ENCODE measurements around the gene CEP295NL.
A peak's percentile ranks its signal among the peaks of the same experiment; 100 is the strongest.
"Not testable (repeated sequence)": the region's sequence is repeated elsewhere in the genome, so short reads cannot be mapped to it uniquely, and the experiment has no call there.

CEP295NL gene, protein sequence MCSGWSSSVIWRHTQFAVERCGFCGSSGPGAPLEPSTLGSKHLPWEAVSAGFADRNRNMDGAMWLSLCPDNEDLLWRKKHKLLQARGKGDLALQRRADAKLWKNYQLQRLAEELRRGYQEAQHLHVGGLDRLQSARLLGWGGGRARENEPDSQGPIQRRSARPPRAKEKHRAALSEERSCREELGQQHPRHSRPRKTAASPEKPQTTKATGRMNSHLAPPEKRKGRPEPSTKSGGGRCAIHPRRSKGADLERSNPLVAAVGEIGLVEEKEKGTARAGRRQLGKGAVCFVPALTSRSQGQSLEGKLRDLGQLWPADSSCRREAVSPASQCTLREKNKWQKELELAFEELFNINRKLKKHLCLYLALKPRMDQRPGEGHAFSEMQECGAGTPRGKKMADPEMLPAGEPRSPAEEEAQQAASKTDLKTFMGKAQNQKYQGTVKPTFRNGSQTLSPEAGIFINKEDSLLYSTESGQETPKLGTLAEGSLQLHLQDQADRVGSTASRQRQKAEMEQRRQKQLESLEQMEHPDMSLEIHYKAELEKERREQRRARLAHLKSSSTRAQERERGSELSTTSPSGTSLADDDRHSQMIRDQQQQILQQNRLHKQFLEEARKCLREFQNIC

DNA sequence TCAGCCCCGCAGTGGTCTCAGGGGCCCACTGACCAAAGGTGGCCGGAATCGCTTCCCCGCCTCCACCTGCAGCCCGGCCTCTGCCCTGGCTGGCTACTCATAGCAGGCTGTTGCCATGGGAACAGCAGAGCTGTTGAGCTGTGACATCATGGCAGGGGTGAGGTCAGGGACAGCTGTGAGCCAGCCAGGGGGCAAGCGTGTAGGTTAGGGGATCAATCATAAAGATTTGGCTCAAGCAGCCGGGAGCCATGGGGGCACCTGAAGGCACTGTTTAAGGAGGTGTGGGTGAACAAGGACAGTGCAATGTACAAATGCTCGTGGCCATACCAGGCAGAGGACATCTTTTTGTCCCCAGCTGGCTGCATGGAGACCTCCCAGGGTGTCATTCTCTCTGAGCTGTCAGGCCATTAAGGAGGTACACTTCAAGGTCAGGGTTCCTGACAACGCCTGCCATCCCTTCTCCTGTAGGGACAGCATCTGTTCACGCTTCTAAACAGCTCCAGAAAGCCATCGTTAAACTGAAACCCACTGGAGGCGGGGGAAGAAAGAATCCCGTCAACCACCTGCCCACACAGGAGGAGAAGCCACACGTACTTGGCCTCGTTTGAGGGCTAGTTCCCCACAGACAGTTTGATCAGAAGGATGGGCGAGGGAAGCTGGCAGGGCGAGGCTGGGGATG, at the start of gene CEP295NL:
CEP295NL (minus strand) TSS at position 101 of the 679 bp plus-strand sequence. CDS start 1,373 bp downstream, outside the sequence.
- DNase-seq (ENCODE audit: low spot score): peak; percentile 67

DNA sequence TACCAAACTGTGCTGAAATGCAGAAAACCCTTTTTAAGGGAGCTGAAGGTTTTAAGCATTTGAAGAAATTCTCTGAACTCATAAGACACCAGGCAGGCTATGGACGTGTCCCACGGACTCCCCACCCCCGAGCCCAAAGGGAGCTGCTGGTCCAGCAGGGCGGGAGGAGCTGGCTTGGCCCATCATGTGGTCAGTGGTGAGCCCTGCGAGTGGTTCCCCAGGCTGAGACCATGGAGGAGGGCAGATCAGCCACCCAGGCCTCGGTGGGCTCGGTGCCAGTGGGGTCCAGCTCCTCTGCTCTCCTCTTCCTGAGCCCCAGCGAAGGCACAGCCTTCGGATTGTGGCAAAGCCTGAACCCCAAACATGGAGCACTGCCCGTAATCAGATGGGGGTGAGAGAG, 49.7 kb upstream of the CEP295NL start:
- DNase-seq (ENCODE audit: low spot score): no peak

DNA sequence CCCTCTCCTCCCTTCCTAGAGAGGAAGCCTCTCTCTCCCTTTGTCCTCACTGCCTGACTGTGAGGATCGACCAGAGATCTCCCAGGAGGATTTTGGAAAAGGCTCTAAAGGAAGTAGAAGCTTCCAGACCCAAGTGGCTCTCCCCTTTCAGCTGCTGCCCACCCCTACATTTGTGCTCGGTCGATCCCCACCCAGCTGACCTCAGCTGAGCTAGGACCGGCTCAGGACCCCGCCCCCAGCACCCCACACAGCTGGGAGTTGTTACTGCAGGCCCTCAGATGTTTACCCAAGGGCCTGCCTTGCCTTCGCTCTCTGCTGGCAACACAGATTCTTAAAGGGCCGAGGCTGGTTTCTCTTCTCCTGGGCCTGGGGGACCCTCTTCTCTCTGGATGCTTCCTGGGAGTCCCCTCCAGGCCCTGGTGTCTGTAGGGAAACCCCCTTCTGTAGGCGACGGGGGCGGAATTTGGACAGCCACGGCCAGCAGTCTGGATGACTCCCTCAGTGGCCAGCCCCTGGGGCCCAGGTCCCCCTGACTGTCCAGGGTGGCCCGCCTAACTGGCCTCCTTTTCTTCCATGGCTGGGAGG, 49.1 kb upstream of the CEP295NL start:
- DNase-seq (ENCODE audit: low spot score): no peak

DNA sequence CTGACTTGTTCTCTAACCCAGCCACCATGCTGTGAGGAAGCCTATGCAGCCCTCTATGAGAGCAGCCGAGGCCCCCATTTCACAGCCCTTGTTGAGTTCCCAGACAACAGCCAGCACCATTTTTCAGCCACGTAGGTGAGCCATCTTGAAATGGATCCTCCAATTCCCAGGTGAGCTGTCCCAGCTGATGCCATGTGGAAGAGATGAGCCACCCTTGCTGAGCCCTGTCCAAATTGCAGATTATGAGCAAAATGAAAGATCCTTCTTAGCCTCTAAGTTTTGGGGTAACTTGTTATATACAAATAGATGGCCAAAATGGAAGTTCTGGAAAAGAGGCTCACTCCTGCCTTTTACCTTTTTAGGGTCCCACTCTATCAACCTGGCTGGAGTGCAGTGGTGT, 47.9 kb upstream of the CEP295NL start:
- no peak for DNase-seq (ENCODE audit: low spot score)

DNA sequence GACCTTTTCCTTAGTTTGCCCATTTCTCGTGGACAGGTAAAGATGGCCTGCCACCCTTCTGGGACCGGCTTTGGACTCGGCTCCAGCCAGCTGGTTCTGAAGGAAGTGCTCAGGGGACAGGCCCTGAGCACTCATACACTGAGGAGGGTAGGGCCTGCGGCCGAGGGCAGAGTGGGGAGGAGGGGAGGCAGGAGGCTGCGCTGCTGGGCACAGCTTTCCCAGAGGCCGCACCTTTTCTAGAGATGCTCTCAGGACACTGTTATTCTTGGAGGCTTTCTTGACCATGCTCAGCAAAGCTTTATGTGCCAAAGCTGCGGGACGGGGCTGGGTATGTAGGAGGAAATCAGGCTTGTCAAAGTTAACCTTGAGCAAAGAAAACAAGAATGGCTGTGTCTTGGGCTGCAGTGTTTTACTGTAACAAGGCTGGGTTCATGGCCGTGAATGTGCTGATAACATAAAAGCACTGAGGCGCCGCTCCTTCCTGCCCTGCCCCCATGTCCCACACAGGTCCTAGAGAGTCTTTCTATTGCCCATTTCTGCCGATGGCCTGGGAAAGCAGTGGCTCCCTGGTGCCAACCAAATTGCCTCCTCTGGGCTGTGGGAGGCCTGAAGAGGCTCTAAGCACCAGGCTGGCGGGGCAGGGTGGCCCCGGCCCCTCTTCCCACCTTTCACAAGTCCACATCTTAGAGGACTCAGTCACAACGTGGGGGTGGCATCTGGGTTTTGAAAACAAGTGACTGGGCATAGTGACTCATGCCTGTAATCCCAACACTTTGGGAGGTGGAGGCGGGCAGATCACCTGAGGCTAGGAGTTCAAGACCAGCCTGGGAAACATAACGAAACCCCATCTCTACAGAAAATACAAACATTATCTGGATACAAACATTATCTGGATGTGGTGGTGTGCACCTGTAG, 44.5 kb upstream of the CEP295NL start:
- no peak for DNase-seq (ENCODE audit: low spot score)

DNA sequence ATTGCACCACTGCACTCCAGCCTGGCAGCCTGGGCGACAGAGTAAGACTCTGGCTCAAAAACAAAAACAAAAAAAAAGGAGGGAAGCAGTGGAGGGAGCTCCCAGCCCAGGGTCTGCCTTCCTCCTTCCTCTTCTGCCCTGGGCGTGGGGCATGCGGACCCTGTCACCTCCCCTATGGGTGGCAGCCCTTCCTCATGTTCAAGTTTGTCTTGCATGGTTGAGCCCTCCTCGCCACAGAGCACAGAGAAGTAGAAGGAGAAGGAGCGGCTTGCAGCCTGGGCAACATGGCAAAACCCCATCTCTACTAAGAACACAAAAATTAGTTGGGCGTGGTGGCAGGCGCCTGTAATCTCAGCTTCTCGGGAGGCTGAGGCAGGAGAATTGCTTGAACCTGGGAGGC, 43.6 kb upstream of the CEP295NL start:
- no peak for DNase-seq (ENCODE audit: low spot score)

DNA sequence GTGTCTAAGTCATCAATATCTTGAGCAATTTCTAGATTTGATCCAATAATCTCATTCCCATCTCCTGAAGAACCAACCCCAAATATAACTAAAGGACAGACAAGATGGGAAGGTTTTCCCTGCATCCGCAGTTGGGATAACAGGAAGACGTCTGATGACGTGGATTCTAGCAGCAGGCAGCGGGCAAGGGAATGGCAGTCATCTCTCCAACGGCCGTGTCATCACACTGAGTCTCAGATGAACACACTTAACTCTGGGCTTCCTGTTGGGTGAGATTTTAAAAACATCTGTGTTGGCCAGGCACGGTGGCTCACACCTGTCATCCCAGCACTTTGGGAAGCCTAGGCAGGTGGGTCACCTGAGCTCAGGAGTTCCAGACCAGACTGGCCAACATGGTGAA, 43.1 kb upstream of the CEP295NL start:
- DNase-seq (ENCODE audit: low spot score): no peak

DNA sequence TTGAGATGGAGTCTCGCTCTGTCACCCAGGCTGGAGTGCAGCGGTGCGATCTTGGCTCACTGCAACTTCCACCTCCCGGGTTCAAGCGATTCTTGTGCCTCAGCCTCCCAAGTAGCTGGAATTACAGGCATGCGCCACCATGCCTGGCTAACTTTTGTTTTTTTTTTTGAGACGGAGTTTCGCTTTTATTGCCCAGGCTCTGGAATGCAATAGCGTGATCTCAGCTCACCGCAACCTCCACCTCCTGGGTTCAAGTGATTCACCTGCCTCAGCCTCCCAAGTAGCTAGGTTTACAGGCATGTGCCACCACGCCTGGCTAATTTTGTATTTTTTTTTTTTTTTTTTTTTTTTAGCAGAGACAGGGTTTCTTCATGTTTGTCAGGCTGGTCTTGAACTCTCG, 42.5 kb upstream of the CEP295NL start:
- not testable (repeated sequence) for DNase-seq (ENCODE audit: low spot score)

DNA sequence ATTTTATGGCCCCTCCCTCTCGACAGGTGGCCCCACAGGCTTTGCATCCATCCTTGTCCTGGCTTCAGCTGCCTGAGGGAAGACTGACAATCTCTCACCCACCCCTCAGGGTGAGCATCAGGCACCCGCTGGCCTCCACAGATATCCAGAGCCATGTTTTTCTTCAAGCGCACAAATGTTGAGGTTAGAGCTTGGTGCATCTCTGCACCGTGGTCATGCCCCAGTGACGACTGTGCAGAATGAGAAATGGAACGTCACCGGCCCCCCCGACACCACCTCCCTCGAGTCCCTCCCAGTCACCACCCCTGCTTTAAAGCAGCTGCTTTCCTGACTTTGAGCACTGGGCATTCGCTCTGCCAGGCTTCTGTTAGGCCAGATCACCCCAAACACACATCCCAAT, 42.0 kb upstream of the CEP295NL start:
- DNase-seq (ENCODE audit: low spot score): no peak

DNA sequence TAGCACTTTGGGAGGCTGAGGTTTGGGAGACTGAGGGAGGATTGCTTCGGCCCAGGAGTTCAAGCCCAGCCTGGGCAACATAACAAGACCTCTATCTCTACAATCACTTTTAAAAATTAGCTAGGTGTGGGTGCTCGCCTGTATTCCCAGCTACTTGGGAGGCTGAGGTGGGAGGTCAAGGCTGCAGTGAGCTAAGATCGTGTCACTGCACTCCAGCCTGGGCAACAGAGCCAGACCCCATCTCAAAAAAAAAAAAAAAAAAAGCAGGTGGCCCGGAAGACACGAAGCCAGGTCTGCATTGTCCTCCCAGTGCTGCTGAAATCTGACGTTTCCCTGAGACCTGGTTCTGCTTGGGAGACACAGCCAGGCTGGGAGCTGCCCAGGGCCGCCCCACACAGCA, 41.0 kb upstream of the CEP295NL start:
- no peak for DNase-seq (ENCODE audit: low spot score)

DNA sequence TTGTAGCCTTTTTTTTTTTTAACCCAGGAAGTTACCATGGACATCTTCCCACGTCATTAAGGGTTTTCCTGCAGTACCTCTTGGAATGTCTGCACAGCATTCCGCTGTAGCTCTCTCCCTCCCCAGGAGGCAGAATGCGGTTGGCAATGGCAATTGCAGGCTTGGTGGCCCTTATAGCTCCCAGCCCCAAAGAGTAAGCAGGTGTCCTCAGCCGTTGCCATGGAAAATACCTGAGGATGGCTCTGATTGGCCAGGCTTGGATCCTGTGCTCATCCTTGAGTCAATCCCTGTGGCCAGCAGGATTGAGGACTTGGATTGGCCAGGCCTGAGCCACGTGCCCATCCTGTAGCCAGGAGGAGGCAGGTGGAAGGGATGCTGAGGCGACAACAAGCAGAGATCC, 37.7 kb upstream of the CEP295NL start:
- no peak for DNase-seq (ENCODE audit: low spot score)

DNA sequence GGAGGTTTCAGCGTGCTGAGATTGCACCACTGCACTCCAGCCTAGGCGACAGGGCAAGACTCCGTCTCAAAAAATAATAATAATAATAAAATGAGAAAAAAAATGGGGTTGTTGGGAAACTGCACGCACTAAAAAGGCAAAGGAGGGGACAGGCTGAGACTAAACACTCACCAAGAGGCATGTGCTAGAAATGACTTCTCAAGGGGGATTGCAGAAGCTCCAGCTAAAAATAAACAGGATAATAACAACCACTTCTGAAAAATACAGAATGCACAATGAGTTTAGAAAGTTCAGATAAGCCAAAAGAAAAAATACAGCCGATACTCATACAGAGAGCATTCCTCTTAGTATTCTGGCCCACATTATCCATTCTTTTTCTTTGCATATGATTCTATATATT, 37.3 kb upstream of the CEP295NL start:
- DNase-seq (ENCODE audit: low spot score): no peak

DNA sequence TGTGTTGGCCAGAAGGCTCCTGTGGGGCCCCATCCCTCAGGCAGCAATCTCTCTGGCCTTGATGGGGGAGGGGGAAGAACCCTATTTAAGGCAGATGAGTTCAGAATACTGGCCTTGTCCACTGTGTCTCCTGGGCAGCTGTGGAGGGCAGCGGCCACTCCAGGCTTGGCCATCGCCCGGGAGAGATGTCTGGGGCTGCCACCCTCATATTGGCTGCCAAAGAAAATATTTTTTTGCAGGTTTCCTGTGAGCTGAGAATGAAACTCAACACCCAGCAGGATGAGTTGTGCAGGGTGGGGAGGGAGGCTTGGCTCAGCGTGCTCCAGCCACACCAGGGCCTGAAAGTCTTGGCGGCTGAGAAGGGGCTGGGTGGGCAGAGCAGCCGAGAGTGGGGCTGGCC, 36.6 kb upstream of the CEP295NL start:
- DNase-seq (ENCODE audit: low spot score): no peak

DNA sequence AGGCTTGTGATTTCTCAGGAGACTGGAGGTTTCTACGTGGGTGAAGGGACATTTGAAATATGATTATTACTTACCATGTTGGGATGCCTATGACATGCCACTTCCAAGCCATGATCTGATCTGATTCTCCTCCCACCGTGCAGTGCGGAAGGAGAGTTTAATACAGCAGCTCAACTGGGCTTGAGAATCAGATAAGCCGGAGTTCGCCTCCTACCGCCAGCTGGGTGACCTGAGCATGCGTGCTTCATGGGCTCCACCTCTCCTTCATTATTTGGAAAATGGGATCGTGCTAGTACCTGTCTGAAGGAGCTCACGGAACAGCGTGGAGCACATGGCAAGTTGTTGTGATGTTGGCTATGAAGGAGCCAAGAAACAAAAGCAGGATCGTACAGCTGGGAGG, 34.6 kb upstream of the CEP295NL start:
- no peak for DNase-seq (ENCODE audit: low spot score)

DNA sequence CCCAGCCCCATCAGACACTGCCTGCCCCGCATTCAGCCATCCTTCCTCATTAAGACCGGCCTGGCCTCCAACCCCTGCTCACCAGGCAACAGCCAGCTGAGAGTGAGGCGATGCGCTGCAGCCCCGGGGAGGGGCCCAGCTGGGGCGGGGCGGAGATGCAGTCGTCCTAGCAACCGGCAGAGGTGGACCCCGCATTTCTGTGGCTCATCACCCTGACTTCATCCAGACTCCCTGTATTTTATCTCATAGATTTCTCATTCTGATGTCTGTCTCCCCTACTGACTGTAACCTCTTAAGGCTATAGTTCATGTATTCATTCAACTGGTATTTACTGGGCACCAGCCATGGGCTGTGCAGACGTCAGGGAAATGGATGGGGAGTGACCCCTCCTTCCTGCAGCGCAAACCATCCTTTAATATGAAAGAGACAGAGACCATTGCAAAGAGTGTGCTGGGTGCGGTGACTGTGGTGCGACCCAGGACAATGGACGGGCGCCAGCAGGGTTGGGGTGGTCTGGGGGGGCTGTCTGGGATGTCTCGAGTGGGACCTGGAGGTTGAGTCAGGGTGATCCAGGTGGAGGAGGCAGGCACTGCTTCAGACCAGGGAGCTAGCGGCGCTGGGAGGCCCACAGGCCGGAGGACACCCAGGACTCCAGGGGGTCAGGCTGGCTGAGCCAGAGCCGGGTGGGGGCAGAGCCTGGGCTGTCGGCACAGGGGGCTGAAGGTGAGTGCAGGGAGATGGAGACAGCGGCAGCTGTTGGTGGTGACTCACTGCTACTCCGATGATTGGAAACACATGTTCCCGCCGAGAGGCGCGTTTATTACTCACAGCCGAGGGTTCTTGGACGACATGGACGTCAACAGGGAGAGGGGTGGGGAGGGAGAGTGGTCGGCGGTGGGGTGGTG, 32.7 kb upstream of the CEP295NL start:
- DNase-seq (ENCODE audit: low spot score): no peak

DNA sequence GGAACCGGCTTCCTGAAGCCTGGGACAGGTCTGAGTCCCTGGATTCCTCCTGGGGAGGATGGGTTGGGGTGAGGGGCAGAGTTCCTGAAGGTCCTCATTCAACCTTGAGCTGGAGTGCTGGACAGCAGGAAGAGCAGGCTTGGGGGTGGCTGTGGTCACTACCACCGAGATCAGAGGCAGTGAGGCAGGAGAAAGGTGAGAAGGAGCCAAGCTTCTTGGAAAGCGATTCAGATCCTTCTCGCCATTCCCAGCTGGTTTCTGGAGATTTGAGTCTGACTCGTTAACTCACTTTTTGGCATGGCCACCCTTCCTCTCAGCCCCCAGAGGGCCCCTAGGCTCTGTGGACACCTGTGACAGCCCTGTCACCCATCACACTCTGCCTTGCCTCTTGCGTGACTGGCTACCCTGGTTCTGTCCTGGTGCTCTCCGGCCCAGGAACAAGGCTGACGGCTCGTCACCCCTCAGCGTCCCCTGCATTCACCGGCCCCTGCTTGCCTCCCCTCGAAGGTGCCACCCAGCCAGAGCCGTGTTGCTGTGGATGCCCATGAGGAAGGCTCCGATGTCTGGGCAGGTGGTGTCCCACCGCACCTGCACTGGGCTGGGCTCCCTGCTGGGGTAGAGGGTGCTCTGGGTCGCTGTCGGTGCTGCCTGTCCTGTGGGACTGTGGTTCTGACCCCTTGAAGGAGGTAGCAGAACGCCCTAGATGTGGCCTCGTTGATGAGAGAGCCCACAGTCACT, 31.8 kb upstream of the CEP295NL start:
- DNase-seq (ENCODE audit: low spot score): no peak

DNA sequence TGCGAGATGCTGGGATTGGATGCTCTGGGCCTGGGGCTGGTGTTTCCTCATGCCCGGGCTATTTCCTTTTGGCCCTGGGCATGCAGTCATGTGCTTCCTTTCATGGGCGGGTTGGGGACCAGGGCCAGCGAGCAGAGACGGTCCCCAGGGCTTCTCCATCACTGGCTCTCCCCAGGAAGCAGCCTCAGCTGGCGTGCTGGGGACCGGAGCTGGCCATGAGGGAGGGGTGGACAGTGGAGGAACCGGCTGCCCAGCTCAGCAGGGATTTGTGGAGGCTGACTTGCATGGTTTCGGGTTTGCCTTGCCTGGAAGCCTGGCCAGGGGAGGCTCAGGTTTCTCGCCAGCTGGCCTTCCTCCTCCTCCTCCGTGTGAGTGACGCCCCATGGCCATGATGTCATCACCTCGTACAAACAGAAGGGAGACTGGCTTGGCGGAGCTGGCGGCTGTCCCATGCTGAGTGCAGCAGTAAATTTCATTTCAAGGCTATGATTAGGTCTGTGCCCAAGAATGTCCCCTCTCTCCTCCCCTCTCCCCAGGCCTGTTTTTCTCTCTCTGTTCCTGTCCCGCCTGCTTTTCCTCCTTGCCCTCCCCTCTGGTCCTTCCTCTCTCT, 31.1 kb upstream of the CEP295NL start:
- peak; percentile 87 for DNase-seq (ENCODE audit: low spot score)

DNA sequence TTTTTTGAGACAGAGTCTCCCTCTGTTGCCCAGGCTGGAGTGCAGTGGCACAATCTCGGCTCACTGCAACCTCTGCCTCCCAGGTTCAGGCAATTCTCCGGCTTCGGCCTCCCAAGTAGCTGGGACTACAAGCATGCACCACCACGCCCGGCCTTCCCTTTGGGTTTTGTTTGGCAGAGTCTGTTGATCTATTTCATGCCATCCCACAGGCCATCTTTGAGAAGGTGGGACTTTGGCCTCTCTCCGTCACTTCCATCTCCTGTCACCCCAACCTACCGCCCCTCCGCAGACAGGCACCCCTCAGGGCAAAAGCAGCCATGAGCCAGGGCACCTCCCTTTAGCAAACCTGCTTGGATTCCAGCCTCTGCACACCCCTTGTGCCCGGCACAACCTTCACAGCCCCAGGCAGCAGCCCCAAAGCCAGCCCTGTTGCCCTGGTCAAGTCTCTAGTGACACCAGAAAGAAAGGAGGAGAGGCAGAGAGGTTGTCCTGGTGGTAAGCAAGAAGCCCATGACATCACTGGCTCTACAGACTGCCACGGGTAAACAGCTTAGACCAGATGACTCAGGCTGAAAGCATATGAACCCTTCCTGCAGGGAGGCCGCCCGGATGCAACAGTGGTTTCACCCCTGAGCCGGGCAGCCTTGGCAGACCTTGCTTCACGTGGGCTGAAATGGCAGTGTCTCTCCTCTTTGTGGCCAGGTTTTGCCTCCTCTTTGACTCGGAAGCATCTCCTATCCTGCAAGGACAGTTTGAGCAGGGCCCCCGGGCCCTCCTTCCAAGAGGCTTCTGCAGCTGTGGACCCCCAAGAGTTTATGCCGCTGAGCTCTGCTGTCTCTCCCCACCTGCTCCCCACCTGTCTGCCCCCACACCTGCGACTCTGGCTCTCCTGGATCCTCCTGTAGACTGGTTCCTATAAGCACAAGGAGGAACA, 30.3 kb upstream of the CEP295NL start:
- DNase-seq (ENCODE audit: low spot score): peak; percentile 49

All from pons (tissue), 1 donor.